ENCODE data around the gene EME1.
A peak's percentile ranks its signal among the peaks of the same experiment; 100 is the strongest.

The EME1 gene

DNA sequence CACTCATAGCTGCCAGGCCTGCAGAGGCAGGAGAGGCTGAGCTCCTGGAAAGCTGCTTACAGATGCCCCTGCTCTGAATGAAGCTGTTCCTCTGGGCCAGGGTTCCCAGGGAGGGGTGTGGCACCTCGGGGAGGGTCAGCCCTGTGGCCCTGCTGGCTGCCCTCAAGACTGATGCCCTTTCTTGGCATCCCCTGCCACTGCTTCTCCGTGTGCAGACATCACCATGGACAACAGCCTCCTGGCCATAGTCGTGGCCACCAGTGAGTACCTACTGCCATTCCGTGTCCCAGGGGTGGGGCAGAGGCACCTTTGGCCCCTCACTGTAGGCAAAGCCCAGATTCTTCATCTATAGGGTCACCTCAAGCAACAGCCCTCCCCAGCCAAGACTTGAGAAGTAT, 9.0 kb upstream of the EME1 start:
- no peak for DNase-seq

DNA sequence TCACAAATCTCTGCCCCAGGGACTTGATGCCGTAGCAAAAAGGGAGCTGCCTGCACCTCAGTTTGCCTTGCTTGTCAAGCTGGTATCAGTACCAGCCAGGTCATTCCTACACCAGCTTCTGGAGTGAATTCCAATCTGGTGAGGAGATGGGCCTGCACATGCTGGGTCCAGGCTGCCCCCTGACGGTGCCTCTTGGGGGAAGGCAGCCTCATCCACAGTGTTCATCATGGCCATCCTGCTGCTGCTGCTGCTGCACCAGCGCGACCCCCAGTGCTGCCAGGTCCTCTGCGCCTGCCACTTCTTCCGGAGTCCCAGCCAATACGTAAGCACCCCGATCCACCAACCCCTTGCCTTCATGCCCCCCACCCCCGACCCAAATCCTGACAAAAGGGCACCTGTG, 8.3 kb upstream of the EME1 start:
- no peak for DNase-seq

DNA sequence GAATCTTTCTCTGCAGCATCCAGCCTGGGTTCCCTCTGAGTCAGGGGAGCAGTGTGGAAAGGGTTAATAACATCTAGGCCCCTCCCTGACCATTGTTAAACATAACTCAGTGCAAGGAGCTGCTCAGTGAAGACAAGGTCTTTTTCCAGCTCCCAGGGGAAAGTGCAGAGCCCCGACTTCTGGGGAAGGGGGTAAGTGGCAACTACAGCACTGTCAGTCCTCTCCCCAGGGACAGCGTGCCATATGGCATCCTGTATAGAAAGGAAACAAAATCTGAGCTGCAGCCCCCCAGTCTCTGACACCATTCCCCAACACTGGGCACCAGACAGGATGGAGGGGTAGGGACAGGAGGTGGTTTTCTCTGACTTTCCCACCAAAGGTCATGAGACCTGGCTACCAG, 7.9 kb upstream of the EME1 start:
- DNase-seq: no peak

DNA sequence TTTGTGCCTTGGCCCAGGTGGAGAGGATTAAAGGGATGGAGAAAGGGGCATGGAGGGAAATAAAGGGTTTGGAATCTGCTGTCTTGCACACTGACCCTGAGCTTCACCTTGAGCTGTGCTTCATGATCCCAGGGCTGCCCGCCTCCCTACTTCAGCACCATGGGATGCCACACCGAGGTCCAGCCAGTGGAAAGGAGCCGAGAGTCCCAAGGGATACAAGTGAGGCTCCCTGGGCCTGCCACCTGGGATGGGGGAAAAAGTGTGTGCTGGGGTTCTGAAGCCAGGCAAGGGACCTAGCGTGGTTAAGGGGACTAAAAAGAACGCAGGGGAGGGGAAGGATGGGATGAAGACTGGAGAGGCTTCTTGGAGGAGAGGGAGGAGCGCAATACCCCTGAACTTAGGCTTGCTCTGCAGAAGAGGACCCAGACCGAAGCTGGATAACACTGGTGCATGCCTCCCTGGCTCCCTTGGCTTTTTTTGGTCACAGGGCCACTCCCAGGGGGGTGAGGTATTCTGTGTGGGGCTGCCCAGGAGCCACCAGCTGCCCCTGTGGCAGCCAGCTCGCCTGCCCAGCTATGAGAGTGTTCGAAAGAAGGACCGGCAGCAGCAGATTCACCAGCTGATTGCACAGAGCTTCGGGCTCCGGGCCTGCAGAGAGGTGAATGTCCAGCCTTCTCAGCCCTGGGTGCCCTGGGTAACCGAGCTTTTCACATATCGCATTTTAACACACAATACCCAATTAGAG, 7.2 kb upstream of the EME1 start:
- DNase-seq: no peak

DNA sequence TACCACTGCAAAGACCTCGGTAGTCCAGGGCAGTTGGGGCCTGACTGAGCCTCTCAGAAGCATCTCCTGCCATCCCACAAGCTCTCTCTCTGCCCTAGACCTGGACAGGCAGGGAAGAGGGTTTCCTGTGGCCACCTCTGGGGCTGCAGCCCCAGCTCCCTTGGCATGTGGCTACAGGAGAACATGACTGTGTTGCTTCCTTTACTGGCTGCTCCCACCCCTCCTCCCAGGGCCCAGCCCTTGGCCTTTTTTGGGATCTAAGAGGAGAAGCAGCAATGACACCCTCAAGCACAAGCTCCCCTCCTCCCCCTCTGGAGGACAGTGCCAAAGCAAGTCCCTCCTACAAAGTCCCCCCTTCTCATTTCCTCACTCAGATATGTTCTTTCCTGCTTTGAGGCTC, 5.6 kb upstream of the EME1 start:
- DNase-seq: no peak

DNA sequence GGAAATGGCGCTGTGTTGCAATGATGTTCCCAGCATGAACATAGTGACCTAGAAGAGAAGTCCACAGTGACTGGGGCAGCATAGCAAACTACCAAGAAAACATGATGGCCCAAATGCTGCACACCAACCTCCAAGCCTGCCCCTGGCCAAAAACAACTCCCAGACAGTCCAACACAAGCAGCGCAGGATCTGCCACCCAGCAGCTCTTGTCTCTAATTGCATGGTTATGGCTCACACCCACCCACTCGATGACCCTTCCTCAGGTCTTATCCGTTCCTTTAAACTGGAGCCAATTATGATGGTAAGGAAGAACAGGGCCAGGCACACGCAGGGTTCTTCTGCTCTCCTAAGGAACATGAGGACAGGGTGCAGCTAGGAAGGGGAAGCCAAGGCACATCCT, 3.0 kb upstream of the EME1 start:
- no peak for DNase-seq

DNA sequence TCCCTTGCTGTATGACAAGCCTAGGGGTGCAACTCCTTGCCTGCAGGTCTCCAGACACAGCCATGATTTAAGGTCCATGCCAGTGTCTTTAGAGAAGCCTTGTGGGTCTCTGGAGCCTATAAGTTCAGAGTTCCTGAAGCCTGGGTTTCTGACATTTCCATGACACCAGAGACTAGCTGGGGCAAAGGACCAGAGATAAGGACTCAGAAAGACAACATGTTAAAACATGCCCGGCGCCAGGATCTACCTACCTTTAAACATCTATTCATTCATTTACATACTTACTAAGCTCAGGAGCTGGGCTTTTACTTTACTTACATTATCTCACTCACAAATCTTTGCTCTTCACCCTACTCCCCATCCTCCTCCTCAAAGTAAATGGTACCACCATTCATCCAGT, 1.5 kb upstream of the EME1 start:
- DNase-seq: peak; percentile 40

DNA sequence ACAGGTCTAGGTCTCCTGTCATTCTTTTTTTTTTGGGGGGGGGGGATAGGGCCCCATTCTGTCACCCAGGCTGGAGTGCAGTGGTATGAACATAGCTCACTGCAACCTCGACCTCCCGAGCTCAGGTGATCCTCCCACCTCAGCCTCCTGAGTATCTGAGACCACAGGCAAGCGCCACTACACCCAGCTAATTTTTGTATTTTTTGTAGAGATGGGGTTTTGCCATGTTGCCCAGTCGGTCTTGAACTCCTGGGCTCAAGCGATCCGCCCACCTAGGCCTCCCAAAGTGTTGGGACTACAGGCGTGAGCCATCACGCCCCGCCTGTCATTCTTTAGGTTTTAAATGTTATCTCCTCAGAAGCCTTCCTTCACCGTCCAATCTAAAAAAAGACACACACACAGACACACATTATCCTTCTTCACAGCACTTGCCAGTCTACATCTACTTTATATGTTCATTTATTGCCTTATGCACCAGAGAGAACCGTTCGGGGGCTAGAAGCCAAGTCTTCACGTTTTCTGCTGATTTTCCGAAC, 739 bp upstream of the EME1 start:
- DNase-seq: no peak

DNA sequence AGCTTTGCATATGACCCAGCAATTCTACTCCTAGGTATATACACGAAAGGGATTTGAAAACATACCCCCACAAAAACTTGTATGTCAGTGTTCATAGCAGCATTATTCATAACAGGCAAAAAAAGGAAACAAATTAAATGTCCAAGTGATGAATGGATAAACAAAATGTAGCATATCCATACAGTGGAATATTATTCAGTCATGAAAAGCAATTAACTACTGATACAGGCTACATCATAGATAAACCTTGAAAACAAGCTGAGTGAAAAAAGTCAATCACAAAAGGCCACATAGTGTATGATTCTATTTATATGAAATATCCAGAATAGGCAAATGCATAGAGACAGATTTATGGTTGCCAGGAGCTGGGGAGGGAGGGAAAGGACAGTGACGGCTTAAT, 676 bp downstream of the EME1 start:
- DNase-seq: no peak

DNA sequence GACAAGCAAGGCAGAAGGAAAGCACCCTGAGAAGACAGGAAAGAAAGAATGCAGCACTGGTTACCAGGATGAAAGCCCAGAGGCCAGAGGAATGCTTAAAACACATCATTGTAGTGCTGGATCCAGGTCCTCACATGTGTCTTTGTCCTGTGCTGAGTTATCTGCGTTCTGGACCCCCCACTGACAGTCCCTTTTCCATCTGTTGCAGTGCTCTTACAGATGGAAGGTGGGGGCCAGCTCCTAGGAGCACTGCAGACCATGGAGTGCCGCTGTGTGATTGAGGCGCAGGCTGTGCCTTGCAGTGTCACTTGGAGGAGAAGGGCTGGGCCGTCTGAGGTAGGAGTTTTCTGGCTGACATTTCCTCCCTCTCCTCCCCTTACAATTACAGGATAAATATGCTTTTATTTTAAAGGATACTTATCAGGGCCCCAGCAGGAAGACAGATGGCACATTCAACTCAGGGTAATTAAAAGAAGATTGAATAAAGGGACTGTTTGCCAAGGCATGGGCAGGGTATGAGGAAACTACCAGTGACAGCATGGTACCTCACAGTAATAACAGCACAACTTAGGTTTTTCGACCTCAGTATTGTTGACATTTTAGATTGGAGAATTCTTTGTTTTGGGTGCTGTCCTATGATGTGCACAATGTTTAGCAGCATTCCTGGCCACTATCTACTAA, 3.0 kb downstream of the EME1 start:
- DNase-seq: no peak

DNA sequence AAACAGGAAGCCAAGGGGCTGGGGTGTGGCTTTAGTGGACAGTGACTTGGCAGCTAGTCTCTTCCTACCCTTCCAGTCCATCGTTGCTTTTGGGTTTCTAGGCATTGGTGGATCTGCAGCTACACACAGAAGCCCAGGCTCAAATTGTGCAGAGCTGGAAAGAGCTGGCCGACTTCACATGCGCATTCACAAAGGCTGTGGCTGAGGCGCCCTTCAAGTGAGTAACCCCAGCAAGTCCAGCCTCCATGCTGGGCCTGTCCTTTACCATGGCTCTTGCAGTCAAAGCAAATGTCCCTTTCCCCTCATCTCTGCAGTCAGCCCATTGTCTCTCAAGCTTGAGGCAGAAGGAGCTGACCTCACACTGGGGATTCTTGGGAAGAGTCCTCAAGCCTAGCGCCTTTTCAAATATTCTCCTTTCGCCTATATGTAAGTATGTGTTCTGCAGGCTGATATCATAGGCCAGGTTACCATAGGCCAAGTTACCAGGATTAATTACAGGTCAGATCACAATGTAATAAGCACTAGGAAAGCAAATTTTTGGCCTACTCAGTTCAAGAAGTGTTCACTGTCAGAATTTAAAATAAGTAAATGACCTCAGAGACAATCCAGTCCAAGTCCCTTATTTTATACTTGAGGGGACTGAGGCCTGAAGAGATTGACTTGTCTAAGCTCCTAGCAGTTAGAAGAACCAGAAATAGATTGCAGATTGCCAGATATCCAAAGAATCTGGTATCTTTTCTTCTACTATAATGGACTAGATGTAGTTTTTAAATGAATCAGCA, 6.5 kb downstream of the EME1 start:
- DNase-seq: no peak

DNA sequence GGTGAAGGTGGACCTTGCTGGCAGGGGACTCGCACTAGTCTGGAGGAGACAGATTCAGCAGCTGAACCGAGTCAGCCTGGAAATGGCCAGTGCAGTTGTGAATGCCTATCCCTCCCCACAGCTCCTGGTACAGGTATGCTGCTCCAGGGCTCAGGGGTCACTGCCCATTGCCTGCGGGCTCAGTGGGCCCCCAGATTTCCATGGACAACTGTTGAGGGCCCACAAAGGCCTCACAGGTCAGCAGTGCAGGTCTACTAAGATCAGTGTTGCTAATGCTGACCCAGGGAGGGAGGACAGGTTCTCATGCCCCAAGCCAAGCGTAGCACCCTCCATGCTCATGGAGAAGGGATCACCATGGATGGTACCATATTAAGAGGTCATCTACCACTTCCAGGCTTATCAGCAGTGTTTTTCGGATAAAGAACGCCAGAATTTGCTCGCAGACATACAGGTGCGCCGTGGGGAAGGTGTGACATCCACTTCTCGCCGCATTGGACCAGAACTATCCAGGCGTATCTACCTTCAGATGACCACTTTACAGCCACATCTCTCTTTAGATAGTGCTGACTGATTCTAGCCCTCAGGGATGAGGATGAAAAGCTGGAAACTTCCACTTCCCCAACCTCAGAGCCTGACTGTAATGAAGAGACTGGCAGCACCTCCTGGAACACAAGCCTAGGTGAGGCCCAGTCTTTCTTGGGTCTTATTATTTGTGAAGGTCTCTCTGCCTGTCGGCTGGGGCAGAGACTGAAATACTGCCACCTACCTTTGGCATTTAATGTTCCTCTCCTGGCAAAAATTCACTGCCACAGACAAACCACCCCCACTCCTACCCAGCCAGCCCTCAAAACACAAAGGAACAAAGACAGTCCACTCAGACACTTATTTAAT, 7.6 kb downstream of the EME1 start:
- DNase-seq: no peak

DNA sequence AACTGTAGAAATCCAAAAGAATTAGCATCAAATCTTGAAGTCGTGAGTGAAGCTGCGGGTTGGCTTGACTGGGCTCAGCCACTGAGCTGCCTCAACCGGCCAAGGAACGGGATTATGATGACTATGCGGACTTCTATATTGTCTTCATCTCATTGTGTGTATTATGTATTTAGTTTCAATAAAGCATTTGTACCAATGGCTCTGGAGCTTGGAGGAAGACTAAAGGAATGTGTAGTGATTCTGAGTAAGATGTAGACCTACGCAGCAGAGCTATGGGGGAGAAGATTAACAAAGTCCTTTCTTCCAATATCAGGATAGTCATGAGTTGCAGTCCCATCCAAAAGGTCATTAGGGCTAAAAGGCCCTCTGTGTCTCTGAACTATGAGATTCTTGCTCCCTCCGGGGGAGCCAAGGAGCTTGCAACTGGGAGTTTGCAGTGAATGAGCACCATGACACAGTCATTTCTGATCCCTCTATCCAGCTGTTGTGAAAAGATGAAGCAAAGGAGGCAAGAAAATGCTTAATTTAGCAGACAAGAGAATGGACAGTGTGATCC, 8.3 kb downstream of the EME1 start:
- DNase-seq: no peak

DNA sequence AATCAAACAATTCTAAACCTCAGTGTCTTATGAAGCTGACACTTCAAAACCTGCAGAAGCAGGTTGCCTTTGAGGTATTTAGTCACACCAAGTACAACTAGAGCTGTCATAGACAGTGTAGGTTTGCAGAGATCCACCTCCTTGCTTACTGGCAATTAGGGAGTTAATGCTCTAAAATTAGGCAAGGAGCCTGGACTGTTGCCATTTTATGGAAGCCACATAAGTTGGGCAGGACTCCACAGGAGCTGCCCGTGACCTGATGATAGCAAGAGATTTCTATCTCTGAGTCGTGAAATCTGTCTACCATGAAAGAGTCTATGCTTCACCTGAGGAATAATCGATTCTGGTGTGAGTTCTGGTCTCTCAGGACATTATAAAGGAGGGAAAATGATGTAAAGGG, 8.9 kb downstream of the EME1 start:
- DNase-seq: no peak

DNA sequence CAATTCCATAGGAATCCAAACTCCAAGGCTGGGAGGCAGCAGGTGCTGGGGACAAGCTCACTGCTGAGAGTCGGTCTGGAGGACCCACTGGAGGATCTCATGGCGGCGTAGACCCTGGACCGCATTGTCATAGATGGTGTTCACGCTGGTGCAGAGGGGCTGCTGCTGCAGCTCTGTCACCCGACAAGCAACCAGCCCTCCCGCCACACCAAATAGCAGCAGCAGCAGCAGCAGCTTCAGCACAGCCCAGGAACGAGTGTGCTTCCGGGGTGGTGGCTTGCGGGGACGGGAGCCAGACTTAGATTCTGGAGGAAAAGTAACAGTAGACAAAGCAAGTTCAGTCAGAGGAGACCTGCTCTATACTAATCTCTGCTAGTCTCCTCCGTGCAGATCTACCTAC, 9.9 kb downstream of the EME1 start:
- DNase-seq: no peak

DNA sequence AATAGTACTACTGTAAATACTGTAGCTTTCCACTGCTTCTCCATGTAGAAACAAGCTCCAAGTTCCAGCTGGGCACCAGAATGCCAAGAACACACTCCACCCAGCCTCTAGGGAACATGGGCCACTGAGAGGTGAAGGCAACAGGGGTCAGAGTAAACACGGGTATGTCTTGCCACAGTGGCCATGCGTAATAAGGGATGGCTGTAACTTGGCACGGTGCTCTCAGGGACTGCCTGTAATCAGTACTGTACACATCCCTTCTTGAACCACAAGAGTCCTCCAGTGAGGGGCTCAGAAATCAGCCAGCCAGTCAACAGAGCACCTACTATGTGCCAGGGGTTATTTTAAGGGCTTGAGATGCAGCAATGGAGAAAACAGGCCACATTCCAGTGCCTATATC, 13.5 kb downstream of the EME1 start:
- DNase-seq: no peak

DNA sequence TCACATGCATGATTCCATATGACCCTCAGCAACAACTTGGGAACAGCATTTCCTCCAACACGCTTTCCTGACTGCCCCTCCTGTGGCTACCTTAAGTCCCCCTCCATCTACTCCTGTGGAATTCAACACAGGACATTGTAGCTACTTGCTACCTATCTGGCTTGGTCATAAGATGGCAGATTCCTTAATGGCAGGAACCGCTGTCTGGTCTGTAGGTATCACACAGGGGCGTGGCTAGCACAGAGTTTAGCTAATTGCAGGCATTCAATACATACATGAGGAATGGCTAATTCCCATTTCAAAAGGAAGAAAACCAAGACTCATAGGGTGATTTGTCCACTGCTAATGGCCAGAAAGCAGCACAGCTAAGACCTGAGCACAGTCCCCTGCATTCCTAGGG, 15.7 kb downstream of the EME1 start:
- DNase-seq: no peak

DNA sequence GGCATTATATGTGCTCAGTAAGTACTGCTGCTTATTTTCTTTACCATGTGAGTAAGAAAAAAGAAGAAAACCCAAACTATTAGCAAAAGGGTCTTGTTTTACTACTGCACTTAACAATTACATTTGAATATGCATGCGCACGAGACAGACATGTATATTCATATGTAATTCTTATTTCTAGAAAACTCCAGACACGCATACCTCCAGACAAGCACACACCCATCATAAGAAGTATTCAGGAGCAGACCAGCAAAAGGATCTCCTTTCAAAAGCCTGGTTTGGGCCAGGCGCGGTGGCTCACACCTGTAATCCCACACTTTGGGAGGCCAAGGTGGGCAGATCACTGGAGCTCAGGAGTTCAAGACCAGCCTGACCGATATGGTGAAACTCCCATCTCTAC, 16.5 kb downstream of the EME1 start:
- no peak for DNase-seq

DNA sequence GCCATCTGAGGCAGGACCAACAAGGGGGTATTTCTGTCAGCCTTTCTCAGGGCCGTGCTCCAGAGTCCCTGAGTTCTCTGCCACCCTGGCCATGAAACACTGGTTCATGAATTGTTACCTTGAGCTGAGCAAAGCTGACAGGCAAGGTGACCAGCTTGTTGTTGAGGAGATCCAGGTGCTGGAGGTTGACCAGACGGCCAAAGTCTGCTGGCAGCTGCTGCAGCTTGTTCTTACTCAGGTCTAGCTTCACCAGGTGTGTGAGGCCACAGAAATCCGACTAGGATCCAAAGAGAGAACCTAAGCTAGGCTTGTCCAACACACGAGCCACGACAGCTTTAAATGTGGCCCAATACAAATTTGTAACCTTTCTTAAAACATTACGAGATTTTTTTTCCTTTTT, 19.6 kb downstream of the EME1 start:
- no peak for DNase-seq

DNA sequence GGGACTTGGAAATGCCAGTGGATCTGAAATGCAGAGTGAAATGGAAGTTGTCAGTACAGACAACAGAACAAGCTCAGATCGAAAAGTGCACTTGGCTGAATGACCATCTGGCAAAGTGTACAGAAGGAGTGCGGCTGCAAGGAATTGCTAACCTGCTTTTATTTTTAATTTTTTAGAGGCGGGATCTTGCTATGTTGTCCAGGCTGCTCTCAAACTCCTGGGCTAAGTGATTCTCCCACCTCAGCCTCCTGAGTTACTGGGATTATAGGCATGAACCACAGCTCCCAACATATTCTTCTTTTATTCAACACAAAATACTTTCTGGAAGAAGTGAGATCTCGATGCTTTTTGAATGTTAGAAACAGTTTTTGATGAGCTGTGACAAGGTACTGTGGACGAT, 20.7 kb downstream of the EME1 start:
- DNase-seq: no peak

DNA sequence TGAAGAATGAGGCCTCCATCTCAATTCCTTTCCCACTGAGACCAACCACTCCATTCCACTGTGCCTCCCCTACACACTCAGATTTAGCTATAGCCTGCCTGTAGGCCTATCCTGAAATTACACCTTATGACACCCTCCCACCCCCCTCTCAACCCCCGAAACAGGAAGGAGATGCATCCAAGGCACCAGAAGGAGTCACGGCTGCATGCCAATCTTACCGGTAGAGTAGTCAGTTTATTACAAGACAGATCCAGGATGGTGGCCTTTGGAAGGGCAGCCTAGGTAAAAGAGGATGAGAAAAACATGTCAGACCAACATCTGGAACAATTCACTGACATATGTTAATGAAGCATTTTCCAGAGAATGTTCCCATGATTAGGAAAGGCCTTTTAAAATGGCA, 21.7 kb downstream of the EME1 start:
- no peak for DNase-seq

DNA sequence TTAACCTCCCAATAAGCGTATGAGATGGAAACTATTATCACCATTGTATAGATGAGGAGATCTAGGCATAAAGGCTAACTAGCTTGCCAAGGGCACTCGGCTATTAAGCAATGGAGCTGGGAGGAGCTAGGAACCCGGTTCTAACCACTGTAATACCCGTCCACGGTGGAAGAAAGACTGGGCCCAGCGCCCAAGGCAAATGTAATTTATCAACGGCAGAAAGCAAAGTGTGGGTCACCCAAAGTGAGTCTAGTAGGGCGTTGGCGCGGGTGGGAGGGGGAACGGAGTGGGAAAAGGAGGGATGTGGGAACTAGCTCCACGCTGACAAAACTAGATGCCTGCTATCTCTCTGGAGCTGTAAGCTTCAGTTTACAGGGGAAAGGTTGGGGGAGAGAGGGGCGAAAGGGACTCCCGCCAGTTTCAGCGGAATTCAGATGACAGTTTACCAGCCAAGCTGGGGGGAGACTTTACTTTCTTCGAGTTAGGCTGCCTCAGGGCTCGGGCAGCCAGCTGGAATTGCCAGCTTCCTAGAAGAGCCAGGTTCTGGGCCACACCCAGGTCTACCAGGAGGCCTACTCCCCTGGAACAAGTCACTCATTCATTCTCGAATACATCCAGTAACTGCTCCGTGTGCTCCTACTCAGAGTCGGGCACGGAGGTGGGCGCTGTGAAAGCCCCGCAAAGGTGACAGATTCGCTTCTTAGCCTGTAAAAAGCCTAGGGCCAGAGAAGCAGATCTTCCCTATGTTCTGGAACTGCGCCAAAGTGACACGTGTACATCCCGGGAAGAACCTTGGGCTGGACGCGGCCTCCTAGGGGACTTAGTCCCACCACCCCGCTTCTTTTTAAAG, 23.5 kb downstream of the EME1 start:
- no peak for DNase-seq

Measured in NCI-H526 treated with DMSO at 0.1 percent for 48 hours (cell line).